ENCODE results near the gene ARID1A. TPM values are rescaled to one million over a fixed set of nuclear protein-coding genes. Genes with fewer than 3 reads are reported as not detected.

The ARID1A gene
- total and polyA plus RNA-seq, 9 of the 15 experiments (the other 6 are each of a cell fraction or from before 2014, with no cell fraction given) = 8.3 to 88.3 (median 22.5) TPM

DNA sequence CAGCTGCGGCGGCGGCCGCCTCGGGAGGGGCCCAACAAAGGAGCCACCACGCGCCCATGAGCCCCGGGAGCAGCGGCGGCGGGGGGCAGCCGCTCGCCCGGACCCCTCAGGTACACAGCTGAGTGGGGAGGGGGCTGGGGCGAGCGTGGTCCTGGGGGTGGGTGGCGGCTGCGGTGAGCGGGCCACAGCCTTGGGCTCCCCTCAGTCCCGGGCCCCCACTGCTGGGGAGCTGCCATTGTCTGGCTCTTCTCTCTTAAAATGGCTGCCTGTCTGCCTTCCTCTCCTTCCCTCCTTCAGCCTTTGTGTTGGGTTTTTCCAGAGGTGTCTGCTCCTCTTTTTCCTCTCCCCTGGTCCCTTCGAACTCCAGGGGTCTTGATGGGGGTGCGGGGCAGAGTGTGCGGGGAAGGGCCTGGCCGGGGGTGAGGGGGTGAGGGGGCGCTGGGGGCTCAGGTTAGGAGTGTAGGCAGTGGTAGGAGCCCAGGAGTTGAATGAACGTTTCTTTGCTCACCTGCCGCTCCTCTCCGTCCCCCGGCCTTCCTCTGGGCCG lies 1.7 kb downstream of the ARID1A start (continued):
- no peak for TF ChIP-seq POLR3G (IDR thresholded peaks at IDR 0.05; ENCODE audit: extremely low read depth, insufficient read length, insufficient replicate concordance)
- TF ChIP-seq MAFK (IDR thresholded peaks at IDR 0.05; ENCODE audit: low read length) = no peak
- TF ChIP-seq ZNF316 (IDR thresholded peaks at IDR 0.05) = no peak
- 0 out of 2 replicates have a peak, but pooled peaks have one; percentile 22 for TF ChIP-seq ZBTB9 (CRISPR knock-in tag; IDR thresholded peaks at IDR 0.05)
- TF ChIP-seq ATF7 (IDR thresholded peaks at IDR 0.05) = no peak
- peak; percentile 17; the same call in 1 of the 2 replicates for TF ChIP-seq RB1 (IDR thresholded peaks at IDR 0.05; ENCODE audit: low read depth)
- TF ChIP-seq CAMTA2 (CRISPR knock-in tag; conservative IDR thresholded peaks at IDR 0.05) = no peak
- no peak for TF ChIP-seq DACH1 (IDR thresholded peaks at IDR 0.05; ENCODE audit: partially characterized antibody)
- TF ChIP-seq ZNF12 (CRISPR knock-in tag; IDR thresholded peaks at IDR 0.05) = 0 out of 2 replicates have a peak, but pooled peaks have one; percentile 9
- no peak for TF ChIP-seq ZNF282 (CRISPR knock-in tag; IDR thresholded peaks at IDR 0.05)
- no peak for TF ChIP-seq SP1 (CRISPR knock-in tag; IDR thresholded peaks at IDR 0.05)
- no peak for TF ChIP-seq TAF1 (IDR thresholded peaks at IDR 0.05; ENCODE audit: control insufficient read depth, extremely low read depth, insufficient read depth, low read length, severe bottlenecking)
- no peak for TF ChIP-seq NFXL1 (CRISPR knock-in tag; IDR thresholded peaks at IDR 0.05)
- no peak for TF ChIP-seq PRMT5 (CRISPR knock-in tag; IDR thresholded peaks at IDR 0.05)
- no peak for TF ChIP-seq NFATC3 (IDR thresholded peaks at IDR 0.05)
- no peak for TF ChIP-seq ZKSCAN8 (CRISPR knock-in tag; IDR thresholded peaks at IDR 0.05)
- TF ChIP-seq ZBTB7A (IDR thresholded peaks at IDR 0.05; ENCODE audit: borderline replicate concordance, control insufficient read depth, low read depth, low read length) = peak; percentile 3; the same call in 1 of the 2 replicates
- TF ChIP-seq TAF7 (tag; IDR thresholded peaks at IDR 0.05) = no peak
- TF ChIP-seq, protein P1, sequence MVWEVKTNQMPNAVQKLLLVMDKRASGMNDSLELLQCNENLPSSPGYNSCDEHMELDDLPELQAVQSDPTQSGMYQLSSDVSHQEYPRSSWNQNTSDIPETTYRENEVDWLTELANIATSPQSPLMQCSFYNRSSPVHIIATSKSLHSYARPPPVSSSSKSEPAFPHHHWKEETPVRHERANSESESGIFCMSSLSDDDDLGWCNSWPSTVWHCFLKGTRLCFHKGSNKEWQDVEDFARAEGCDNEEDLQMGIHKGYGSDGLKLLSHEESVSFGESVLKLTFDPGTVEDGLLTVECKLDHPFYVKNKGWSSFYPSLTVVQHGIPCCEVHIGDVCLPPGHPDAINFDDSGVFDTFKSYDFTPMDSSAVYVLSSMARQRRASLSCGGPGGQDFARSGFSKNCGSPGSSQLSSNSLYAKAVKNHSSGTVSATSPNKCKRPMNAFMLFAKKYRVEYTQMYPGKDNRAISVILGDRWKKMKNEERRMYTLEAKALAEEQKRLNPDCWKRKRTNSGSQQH (CRISPR knock-in tag; IDR thresholded peaks at IDR 0.05) = no peak
- TF ChIP-seq MAFF (IDR thresholded peaks at IDR 0.05; ENCODE audit: low read length) = no peak
- TF ChIP-seq CHCHD3 (CRISPR knock-in tag; IDR thresholded peaks at IDR 0.05) = no peak
- no peak for TF ChIP-seq SRF (CRISPR knock-in tag; IDR thresholded peaks at IDR 0.05)
- TF ChIP-seq ETV1 (tag; conservative IDR thresholded peaks at IDR 0.05; ENCODE audit: low read depth) = no peak
- peak; percentile 49 to 90 (median 75) for TF ChIP-seq YY1 (IDR thresholded peaks at IDR 0.05; ENCODE audit: borderline replicate concordance in 1 of 3, control insufficient read depth in 1 of 3, extremely low read depth in 1 of 3, insufficient read depth in 3 of 3, insufficient read length in 1 of 3, insufficient replicate concordance in 2 of 3, low read depth in 1 of 3, low read length in 2 of 3)
- TF ChIP-seq, protein P2, sequence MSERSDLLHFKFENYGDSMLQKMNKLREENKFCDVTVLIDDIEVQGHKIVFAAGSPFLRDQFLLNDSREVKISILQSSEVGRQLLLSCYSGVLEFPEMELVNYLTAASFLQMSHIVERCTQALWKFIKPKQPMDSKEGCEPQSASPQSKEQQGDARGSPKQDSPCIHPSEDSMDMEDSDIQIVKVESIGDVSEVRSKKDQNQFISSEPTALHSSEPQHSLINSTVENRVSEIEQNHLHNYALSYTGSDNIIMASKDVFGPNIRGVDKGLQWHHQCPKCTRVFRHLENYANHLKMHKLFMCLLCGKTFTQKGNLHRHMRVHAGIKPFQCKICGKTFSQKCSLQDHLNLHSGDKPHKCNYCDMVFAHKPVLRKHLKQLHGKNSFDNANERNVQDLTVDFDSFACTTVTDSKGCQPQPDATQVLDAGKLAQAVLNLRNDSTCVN (CRISPR knock-in tag; IDR thresholded peaks at IDR 0.05) = no peak

Data from K562 (cell line).